HG03565 (cell line): Measurements from ENCODE around the gene RNF133.
"Not testable (repeated sequence)": the region's sequence is repeated elsewhere in the genome, so short reads cannot be mapped to it uniquely, and the experiment has no call there.

Experiments
- ATAC-seq: cut with Tn5 transposase; IDR thresholded peaks from one replicate; pipeline ENCODE4 v1.9.1; 2021; ENCODE audit warnings: mild to moderate bottlenecking, moderate library complexity; ENCODE audit not compliant: unreplicated experiment

The RNF133 gene

GRCh38 chr7:122689346-122690109, 9.4 kb downstream of the RNF133 start:
- no peak for ATAC-seq

DNA sequence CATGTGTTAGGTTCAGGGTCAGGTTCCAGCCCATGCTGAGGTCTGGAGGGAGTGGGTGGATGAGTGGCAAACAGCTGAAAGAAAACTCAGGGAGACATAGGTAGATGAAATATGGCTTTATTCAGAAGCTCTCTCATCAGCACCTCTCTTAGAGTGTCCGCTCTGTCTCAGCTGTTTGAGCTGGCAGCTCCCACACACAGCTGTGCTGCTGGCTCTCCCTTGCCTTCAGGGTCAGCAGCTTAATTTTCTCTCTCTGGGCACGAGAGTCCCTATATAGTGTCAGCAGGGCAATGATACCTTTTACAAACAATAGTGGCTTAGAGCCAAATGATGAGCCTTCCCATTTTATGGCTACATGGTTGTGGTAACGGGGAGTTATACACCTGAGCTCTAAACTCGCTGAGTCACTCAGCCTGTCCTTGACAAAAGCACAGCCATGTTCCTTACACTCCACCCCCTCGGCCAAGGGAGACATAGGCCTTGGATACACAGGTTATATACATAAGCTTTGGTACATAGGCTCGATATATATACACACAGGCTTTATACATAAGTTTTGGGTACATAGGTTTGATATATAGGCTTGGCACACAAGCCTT, 10.4 kb downstream of the RNF133 start:
- no peak for ATAC-seq

DNA sequence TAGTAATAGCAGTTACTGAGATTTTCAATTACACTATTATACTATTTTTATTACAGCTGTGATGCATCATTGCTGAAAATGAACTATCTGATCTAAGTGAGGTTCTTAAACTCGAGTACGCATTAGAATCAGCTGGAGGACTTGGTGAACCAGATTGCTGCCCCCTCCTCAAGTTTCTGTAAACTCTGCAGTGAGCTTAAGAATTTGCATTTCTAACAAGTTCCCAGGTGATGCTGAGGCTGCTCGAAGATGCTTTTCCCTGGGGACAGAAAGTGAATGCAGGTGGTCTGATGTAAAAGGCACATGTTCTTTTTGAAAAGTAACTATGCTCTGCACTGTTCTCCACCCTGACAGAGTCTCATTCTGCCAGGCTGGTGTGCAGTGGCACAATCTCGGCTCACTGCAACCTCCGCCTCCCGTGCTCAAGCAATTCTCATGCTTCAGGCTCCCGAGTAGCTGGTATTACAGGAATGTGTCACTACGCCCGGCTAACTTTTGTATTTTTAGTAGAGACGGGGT, 12.5 kb downstream of the RNF133 start:
- ATAC-seq = no peak

DNA sequence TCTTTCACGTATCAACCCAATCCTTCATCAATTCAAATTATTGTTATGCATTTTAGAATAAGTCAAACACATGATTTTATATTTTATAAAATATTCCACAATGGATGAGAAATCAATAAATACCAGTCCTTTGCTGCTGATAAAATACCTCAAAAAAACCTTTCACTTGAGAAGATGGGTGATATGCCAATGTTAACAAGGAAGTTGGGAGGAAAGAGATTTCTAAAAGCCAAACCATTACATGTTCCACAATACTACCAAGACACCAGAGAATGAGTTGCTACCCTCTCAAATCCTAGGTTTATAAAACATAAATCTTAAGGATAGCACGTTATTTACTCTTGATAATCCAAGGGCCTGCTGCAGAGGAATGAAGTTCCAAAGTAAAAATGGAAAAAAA, 14.4 kb downstream of the RNF133 start:
- no peak for ATAC-seq

GRCh38 chr7:122682815-122683550, 15.9 kb downstream of the RNF133 start:
- no peak for ATAC-seq

DNA sequence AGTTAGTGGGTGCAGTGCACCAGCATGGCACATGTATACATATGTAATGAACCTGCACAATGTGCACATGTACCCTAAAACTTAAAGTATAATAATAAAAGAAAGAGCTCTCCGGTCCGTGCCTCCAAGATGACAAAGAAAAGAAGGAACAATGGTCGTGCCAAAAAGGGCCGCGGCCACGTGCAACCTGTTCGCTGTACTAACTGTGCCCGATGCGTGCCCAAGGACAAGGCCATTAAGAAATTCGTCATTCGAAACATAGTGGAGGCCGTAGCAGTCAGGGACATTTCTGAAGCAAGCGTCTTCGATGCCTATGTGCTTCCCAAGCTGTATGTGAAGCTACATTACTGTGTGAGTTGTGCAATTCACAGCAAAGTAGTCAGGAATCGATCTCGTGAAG, 17.7 kb downstream of the RNF133 start:
- not testable (repeated sequence) for ATAC-seq

GRCh38 chr7:122679813-122680212, 19.1 kb downstream of the RNF133 start:
- ATAC-seq = no peak

DNA sequence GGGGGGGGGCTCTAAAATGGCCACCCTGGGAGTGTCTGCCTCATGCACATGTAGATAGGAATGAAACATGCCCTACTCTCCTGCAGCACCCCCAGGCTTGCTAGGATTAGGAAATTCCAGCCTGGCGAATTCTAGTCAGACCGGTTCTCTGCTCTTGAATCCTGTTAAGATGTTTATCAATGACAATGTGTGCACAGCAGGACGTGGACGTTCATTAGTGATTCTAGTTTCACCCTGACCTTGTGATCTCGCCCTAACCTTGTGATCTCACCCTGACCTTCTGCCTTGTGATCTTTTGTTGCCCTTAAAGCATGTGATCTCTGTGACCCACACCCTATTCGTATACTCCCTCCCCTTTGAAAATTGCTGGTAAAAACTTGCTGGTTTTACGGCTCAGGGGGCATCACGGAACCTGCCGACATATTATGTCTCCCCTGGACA, 19.6 kb downstream of the RNF133 start:
- ATAC-seq = not testable (repeated sequence)

- no peak for ATAC-seq
Observed at GRCh38 chr7:122677149-122677548, 21.8 kb downstream of the RNF133 start.

GRCh38 chr7:122676466-122676865, 22.5 kb downstream of the RNF133 start:
- no peak for ATAC-seq

DNA sequence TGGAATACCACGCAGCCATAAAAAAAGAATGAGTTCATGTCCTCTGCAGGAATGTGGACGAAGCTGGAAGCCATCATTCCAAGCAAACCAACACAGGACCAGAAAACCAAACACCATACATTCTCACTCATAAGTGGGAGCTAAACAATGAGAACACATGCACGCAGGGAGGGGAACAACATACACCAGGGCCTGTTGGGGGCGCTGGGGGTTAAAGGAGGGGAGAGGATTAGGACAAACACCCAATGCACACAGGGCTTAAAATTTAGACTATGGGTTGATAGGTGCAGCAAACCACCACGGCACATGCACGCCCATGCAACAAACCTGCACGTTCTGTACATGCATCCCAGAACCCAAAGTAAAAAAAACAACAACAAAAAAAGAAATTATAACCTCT, 23.3 kb downstream of the RNF133 start:
- ATAC-seq = no peak

DNA sequence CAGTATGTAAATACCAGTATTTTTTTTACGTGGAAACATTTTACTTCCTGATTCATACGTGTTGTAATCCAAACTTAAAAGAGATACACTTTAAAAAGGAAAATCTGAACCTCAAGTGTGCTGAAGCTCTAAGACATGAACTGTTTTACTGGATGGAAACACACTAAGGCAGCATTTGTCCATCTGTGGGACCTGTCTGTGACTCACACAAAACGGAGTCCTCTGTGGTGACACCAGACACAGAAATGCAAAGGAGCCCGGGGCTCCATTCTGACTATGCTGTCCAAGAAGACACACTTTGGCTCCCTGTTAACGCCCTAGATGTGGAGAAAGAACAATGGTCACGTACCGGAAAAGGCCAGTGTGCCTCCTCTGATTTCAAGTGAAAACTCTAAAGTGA, 23.9 kb downstream of the RNF133 start:
- ATAC-seq = no peak

- no peak for ATAC-seq
Observed at GRCh38 chr7:122674502-122674901, 24.4 kb downstream of the RNF133 start.

GRCh38 chr7:122673951-122674350, 25.0 kb downstream of the RNF133 start:
- ATAC-seq = no peak

DNA sequence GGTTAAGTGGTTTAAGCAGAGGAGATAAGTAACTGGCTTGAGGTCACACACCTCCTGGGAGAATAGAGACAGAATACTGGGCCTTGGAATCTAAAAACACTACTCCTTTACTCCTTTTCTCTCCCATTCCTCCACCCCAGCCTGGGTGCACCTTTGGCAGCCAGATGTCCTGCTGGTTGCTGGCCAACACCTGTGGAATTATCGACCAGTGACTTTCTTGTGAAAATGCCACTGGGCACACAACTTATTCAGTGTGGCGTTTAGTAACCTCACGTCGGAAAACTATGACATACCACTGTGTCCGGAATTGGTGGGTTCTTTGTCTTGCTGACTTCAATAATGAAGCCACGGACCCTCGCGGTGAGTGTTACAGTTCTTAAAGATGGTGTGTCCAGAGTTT, 26.4 kb downstream of the RNF133 start:
- ATAC-seq = no peak

DNA sequence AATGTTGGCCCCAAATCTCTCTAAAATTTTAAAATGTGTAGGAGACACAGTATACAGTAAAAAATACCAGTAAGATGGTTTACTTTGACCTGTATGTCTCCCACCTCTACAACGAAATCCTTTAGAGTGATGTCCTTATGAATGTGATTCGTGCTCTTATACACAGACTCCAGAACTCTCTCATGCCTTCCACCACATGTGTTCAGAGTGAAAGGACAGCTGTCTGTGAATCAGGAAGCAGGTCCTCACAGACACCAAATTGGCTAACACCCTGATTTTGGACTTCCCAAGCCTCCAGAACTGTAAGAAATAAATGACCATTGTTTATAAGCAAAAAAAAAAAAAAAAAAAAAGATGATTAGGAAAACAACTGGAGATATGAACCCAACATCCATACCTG, 35.2 kb downstream of the RNF133 start:
- ATAC-seq = no peak

DNA sequence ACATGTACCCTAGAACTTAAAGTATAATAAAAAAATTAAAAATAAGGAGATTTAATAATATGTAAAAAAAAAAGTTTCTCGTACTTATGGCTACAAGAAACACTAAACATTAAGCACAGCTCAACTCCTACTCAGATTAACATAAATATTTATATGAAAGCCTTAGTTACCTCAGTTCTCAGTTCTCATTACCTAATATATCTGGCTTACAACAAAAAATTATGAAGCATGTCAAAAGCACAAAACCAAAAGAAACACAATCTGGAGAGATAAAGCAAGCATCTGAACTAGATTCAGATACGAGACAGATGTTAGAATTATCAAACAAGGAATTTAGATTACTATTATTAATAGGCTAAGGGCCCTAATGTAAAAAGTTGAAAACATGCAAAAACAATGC, 40.1 kb downstream of the RNF133 start:
- ATAC-seq = no peak

GRCh38 chr7:122653685-122654084, 45.2 kb downstream of the RNF133 start:
- no peak for ATAC-seq

DNA sequence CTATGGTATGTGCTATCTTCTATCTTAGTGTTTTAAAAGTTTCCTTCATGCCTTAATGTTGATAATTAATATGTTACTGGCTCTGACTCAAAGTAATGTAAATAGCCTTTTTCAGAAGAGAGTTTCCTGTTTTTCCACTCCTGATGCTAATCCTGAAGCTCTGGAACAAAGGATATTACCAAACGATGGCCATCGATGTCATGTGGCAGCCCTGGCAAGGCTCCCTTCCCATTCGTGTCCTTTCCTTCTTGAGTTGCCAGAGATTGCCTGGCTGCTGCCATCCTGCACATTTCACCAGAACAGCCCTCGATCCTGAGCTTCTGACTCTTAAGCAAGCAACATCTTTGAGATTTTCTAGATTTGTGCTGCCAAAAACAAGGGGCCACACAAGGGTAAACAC, 46.0 kb downstream of the RNF133 start:
- no peak for ATAC-seq

DNA sequence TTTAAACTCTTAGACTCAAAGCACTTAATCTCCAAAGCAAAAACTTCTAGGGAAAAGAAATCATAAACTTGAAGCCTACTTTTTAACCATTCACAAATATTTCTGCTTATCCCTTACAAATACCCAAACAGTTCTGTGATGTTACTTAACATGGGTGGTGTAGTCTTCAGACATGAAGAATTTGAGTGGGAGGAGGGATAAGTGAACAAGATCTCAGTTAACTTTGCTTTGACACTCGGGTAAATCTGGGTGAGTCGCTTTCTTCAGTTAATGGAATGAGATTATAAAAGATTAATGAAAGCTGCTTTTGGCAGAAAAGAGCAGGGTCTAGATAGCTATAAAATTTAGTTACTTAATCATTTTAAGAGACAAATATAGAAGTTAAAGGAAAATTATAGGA, 47.5 kb downstream of the RNF133 start:
- no peak for ATAC-seq
